ENCODE results near the gene BARX1. TPM values are rescaled to one million over a fixed set of nuclear protein-coding genes. Genes with fewer than 3 reads are reported as not detected.

Gene BARX1
- total RNA-seq, 1 donor from 2014 or later, result 0.77 TPM

DNA sequence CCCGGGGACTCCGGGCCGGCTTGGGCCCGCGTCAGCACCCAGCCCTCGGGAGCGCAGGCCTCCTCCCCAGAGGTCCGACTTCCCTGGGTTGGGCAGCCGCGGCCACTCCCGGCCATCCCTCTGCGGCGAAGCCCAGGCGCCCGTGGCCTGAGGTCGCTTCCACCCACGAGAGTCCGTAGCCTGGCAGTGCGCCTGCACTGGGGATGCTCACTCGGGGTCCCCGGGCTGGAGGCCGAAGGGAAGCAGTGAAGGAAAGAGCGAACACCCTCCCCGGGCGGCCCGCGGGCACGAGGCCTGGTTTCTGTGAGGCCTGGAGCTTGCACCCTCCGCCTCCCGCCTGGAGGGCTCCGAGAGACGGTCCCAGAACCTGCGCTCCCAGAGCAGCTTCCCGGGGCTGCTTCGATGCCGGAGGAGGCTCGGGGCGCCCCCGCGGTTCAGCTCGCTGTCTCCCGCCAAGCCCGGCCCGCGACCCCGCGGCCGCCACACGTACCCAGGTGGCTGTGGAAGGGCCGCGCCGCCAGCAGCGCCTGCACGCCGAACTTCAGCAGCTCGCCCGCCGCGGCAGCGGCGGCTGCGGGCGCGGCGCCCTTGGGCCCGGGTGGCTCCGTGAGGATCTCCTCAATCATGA is 607 bp downstream of the BARX1 start:
- Mint-ChIP-seq H3K27me3 (ENCODE audit: low read depth) (peaks cover 64% of the 10 kb centered on the region), H3K4me3 (ENCODE audit: unreplicated experiment) (no peak overlapping the region), H3K4me1 (ENCODE audit: low read depth) (peaks cover 32% of the 10 kb centered on the region), H3K27ac (ENCODE audit: unreplicated experiment) (no peak overlapping the region), H3K9me3 (ENCODE audit: low read depth) (peaks cover 6% of the 10 kb centered on the region), H3K36me3 (ENCODE audit: low read depth) (peaks cover 5% of the 10 kb centered on the region)
- peak; percentile 76 for DNase-seq (ENCODE audit: low spot score)
- TF ChIP-seq, protein P1, sequence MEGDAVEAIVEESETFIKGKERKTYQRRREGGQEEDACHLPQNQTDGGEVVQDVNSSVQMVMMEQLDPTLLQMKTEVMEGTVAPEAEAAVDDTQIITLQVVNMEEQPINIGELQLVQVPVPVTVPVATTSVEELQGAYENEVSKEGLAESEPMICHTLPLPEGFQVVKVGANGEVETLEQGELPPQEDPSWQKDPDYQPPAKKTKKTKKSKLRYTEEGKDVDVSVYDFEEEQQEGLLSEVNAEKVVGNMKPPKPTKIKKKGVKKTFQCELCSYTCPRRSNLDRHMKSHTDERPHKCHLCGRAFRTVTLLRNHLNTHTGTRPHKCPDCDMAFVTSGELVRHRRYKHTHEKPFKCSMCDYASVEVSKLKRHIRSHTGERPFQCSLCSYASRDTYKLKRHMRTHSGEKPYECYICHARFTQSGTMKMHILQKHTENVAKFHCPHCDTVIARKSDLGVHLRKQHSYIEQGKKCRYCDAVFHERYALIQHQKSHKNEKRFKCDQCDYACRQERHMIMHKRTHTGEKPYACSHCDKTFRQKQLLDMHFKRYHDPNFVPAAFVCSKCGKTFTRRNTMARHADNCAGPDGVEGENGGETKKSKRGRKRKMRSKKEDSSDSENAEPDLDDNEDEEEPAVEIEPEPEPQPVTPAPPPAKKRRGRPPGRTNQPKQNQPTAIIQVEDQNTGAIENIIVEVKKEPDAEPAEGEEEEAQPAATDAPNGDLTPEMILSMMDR (IDR thresholded peaks at IDR 0.05), result no peak

DNA sequence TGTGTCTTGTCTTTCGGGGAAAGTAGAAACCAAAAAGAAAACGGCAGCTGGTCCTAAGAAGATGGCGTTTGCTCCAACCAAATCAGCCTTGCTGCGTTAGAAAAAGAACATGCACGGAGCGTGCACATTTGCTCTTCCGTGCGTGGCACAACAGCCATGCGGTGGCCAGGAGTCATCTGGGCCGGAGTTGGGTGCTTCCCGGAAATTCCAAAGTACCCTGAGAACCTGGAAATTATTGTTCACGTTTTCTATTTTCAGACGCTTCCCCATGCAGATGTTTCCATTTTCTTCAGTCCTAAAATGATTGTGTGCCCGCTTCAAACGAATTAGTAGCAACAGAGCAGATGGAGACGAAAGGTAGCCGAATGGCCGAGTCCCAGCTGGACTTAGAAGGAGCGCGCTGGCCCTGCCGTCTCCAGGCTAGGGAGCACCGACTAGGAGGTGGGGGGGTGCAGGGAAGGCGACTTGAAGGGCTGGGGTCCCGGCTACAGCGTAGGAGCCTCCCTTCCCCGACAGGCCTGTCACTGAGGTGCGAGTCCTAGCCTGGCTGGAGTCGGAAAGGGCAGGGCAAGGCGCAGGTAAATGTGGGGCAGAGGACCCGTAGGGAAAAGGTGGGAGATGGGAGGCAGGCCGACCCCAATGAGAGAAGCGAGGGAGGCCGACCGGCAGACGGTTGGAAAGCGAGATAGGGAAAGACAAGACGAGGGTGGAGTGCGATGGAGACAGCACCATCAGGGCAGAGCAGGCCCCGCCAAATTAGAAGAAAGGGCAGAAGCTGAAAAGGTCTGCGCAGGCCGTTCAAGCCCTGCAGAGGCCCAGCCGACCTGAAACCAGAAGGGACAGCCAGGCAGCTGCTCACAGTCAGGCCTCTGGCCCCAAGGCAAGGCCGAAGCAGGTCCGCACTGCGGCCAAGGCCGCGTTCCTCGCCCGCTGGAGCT is 1.4 kb downstream of the BARX1 start:
- Mint-ChIP-seq H3K4me3 (ENCODE audit: unreplicated experiment) (peak overlapping the region; percentile 28), H3K36me3 (ENCODE audit: low read depth) (peaks cover 5% of the 10 kb centered on the region), H3K27me3 (ENCODE audit: low read depth) (peaks cover 67% of the 10 kb centered on the region), H3K4me1 (ENCODE audit: low read depth) (peaks cover 28% of the 10 kb centered on the region), H3K27ac (ENCODE audit: unreplicated experiment) (no peak overlapping the region), H3K9me3 (ENCODE audit: low read depth) (peaks cover 6% of the 10 kb centered on the region)
- TF ChIP-seq, protein P1 (IDR thresholded peaks at IDR 0.05), result no peak
- DNase-seq (ENCODE audit: low spot score), result peak; percentile 69

DNA sequence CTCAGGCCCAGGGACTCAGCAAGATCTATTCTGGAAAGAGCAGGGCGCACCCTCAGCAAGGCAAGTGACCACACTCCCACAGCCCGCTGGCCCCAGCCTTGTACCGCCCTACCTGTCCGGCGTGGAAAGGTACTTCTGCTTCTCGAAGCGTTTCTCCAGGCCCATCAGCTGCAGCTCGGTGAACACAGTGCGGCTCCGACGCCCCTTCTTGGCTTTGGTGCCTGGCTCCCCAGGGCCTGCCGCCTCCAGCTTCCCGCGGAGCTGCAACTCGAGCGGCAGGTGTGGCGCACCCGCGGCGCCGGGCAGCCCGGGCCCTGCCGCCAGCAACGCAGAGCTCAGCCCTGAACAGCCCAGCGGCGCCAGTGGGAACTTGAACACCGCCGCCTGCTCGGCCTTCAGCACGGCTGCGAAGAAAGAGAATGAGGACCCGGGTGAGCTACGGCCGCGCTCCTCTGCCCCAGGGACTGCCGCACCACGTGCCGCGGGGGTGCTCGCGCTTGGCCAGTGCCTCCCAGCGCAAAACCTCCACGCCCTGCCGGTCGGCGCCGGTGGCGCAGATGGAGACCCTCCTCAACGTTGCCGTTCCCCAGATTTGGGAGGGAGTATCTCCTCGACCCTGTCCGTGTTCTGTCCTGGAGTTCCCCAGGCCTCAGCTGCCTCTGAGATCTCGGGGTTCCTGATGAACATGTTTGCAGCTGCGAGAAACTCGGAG is 2.2 kb downstream of the BARX1 start:
- H3K4me1 Mint-ChIP-seq (ENCODE audit: low read depth), result peaks cover 30% of the 10 kb centered on the region
- no peak overlapping the region for H3K27ac Mint-ChIP-seq (ENCODE audit: unreplicated experiment)
- TF ChIP-seq, protein P1 (IDR thresholded peaks at IDR 0.05), result no peak
- peaks cover 71% of the 10 kb centered on the region for H3K27me3 Mint-ChIP-seq (ENCODE audit: low read depth)
- peaks cover 6% of the 10 kb centered on the region for H3K9me3 Mint-ChIP-seq (ENCODE audit: low read depth)
- H3K4me3 Mint-ChIP-seq (ENCODE audit: unreplicated experiment), result no peak overlapping the region
- peak; percentile 87 for DNase-seq (ENCODE audit: low spot score)
- peaks cover 5% of the 10 kb centered on the region for H3K36me3 Mint-ChIP-seq (ENCODE audit: low read depth)

DNA sequence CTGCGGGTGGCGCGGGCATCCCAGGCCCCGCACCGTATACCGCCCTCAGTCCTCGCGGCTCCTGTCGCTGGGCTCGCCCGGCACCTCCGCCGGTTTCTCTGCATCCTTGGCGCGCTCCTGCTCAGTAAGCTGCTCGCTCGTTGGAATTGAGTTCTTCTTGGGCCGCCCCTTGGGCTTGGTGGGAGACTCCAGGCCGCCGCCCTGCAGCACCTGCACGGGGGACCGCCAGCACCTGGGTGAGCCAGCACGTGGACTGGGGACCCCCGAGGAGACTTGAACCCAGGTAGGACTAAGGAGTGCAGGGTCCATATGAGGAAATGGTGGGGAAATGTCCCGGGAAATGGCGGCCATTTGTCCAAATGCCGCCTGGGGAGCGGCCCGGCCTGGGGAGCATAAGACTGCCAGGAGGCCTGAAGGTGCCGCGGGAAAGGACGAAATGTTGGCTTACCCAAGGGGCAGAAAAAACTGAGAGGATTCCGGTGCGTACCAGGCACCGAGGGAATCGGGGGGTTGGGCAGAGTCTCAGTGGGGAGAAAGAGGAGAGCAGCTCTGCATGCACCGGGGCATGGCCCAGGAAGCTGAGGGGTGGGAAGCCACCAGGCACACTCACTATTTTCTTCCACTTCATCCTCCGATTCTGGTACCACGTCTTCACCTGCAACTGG is 2.9 kb downstream of the BARX1 start:
- Mint-ChIP-seq H3K9me3 (ENCODE audit: low read depth) (peaks cover 6% of the 10 kb centered on the region), H3K27ac (ENCODE audit: unreplicated experiment) (no peak overlapping the region), H3K4me1 (ENCODE audit: low read depth) (peaks cover 30% of the 10 kb centered on the region), H3K27me3 (ENCODE audit: low read depth) (peaks cover 71% of the 10 kb centered on the region), H3K4me3 (ENCODE audit: unreplicated experiment) (no peak overlapping the region), H3K36me3 (ENCODE audit: low read depth) (peaks cover 5% of the 10 kb centered on the region)
- TF ChIP-seq, protein P1 (IDR thresholded peaks at IDR 0.05), result no peak
- peak; percentile 83 for DNase-seq (ENCODE audit: low spot score)

Measured in chondrocyte (in vitro differentiated cells).